Osteocyte (in vitro differentiated cells): ENCODE data around the gene LRRC59. TPM values are rescaled to one million over a fixed set of nuclear protein-coding genes. Genes with fewer than 3 reads are reported as not detected.
"Not testable (repeated sequence)": the region's sequence is repeated elsewhere in the genome, so short reads cannot be mapped to it uniquely, and the experiment has no call there.

ENCODE experiments used
- DNase-seq: peaks from one replicate; pipeline ENCODE4 v3.0.0; 2021; ENCODE audit warnings: mixed read lengths; ENCODE audit not compliant: unreplicated experiment; ENCODE audit errors: extremely low spot score
- H3K27ac Mint-ChIP-seq: one replicate; pipeline ENCODE4 v1.8.0; 2021; ENCODE audit warnings: mild to moderate bottlenecking, mixed read lengths; ENCODE audit not compliant: unreplicated experiment
- H3K27me3 Mint-ChIP-seq: one replicate; pipeline ENCODE4 v1.8.0; 2021; ENCODE audit warnings: mixed read lengths; ENCODE audit not compliant: unreplicated experiment
- H3K36me3 Mint-ChIP-seq: one replicate; pipeline ENCODE4 v1.8.0; 2021; ENCODE audit warnings: mixed read lengths; ENCODE audit not compliant: unreplicated experiment
- H3K4me1 Mint-ChIP-seq: one replicate; pipeline ENCODE4 v1.8.0; 2021; ENCODE audit warnings: mixed read lengths; ENCODE audit not compliant: unreplicated experiment
- H3K4me3 Mint-ChIP-seq: one replicate; pipeline ENCODE4 v1.8.0; 2021; ENCODE audit warnings: mild to moderate bottlenecking, moderate library complexity, mixed read lengths; ENCODE audit not compliant: unreplicated experiment
- H3K9me3 Mint-ChIP-seq: one replicate; pipeline ENCODE4 v1.8.0; 2021; ENCODE audit warnings: mixed read lengths; ENCODE audit not compliant: unreplicated experiment
- total RNA-seq: library from RNA; stranded (reverse); gene quantifications from 2 replicates; pipeline ENCODE4 v1.2.1, GENCODE V29; 2021
- TF ChIP-seq, protein P1 (sequence below): fragments of 200-600 bp; sonication (generic); IDR thresholded peaks from 2 replicates; pipeline ENCODE4 v1.5.0; 2021; ENCODE audit warnings: antibody characterized with exemption, mild to moderate bottlenecking, moderate library complexity

Gene LRRC59
- total RNA-seq, 1 donor from 2014 or later: 87.2 TPM

DNA sequence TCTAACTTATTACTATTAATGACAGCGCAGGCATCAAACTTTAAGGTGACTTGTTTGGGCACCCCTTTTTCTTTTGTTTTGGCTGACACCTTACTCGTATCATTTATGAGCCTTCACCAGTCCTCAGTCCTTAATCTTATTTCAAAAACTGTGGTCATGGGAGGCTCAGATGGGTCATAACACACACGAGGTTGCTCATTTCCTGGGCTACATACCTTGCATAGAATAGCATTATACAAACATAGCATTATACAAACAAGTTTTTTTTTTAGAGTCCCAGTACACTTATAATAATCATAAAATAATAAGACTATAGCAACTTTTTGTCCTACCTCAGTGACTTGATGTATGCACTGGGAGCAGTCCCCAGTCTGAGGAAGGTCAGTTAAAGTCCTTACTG, 17.5 kb upstream of the LRRC59 start:
- Mint-ChIP-seq H3K36me3 (no peaks in the 10 kb centered on the region), H3K4me1 (no peaks in the 10 kb centered on the region), H3K4me3 (no peak overlapping the region), H3K9me3 (no peaks in the 10 kb centered on the region), H3K27ac (no peak overlapping the region), H3K27me3 (peaks cover 16% of the 10 kb centered on the region)
- DNase-seq: no peak
- TF ChIP-seq, protein P1, sequence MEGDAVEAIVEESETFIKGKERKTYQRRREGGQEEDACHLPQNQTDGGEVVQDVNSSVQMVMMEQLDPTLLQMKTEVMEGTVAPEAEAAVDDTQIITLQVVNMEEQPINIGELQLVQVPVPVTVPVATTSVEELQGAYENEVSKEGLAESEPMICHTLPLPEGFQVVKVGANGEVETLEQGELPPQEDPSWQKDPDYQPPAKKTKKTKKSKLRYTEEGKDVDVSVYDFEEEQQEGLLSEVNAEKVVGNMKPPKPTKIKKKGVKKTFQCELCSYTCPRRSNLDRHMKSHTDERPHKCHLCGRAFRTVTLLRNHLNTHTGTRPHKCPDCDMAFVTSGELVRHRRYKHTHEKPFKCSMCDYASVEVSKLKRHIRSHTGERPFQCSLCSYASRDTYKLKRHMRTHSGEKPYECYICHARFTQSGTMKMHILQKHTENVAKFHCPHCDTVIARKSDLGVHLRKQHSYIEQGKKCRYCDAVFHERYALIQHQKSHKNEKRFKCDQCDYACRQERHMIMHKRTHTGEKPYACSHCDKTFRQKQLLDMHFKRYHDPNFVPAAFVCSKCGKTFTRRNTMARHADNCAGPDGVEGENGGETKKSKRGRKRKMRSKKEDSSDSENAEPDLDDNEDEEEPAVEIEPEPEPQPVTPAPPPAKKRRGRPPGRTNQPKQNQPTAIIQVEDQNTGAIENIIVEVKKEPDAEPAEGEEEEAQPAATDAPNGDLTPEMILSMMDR: no peak

DNA sequence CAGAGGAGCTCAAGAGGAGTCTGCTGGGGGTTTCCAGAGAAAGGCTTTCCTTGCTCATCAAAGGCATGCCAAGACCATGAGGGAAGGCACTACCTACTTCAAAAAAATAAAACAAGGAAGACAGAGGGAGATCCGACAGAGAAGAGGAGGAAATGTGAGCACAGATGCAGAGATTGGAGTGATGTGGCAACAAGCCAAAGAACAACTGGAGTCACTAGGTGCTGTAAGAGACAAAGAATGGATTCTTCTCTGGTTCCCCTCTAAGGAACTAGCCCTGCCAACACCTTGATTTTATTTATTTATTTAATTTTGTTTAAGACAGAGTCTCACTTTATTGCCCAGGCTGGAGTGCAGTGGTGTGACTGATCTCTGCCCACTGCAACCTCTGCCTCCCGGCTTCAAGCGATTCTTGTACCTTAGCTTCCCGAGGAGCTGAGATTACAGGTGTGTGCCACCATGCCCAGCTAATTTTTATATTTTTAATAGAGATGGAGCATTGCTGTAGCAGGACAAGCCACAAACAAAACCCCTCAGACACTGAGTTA, 14.9 kb upstream of the LRRC59 start:
- H3K9me3 Mint-ChIP-seq: no peaks in the 10 kb centered on the region
- TF ChIP-seq, protein P1: no peak

DNA sequence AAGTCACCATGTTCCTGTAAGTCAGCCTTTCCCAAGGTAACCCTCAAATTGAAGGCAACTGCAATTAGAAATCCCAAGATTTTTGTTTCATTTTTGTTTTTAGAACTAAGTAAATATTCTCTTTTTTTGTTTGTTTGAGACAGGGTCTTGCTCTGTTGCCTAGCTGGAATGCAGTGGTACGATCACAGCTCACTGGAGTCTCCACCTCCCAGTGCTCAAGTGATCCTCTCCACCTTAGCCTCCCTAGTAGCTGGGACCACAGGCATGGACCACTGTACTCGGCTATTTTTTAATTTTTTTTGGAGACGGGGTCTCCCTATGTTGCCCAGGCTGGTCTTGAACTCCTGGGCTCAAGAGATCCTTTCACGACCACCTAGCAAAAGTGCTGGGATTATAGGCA, 10.6 kb upstream of the LRRC59 start:
- Mint-ChIP-seq H3K4me3 (no peak overlapping the region), H3K9me3 (no peaks in the 10 kb centered on the region), H3K4me1 (no peaks in the 10 kb centered on the region), H3K27ac (no peak overlapping the region), H3K36me3 (no peaks in the 10 kb centered on the region), H3K27me3 (peaks cover 45% of the 10 kb centered on the region)
- DNase-seq: no peak
- TF ChIP-seq, protein P1: no peak

More for the DNA sequence above, 14.9 kb upstream of the LRRC59 start:
- no peak overlapping the region for H3K27ac Mint-ChIP-seq
- H3K36me3 Mint-ChIP-seq: no peaks in the 10 kb centered on the region
- no peak for DNase-seq
- H3K4me3 Mint-ChIP-seq: no peak overlapping the region
- no peaks in the 10 kb centered on the region for H3K4me1 Mint-ChIP-seq
- peaks cover 13% of the 10 kb centered on the region for H3K27me3 Mint-ChIP-seq

DNA sequence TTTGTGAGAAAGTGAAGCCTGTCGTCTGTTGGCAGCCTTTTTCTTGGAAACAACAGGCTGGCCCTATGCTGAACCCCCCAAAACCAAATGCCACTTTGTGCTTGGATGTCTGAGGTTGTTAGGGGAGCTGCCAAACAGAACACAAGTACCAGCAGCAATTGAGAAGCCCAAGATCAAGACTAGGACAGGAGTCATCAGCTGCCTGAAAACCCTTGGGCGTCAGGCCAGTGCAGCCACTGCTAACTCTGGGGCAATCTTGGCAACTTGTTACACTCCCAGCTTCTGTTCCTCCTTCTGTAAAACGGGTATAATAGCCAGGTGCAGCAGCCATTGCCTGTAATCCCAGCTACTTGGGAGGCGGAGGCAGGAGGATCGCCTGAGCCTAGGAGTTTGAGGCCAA, 9.3 kb upstream of the LRRC59 start:
- TF ChIP-seq, protein P1: no peak

DNA sequence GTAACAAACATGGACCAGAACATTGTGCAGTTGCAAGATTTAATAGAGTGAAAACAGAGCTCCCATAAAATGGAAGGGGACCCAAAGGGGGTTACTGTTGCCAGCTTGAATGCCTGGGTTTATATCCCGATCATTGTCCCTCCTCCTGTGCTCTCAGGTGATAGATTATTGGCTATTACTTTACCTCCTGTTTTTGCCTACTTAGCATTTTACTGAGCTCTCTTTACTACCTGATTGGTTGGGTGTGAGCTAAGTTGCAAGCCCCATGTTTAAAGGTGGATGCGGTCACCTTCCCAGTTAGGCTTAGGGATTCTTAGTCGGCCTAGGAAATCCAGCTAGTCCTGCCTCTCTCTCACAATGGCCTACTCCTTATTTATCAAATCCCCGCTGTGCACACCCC, 8.0 kb upstream of the LRRC59 start:
- not testable (repeated sequence) for H3K36me3 Mint-ChIP-seq, H3K4me3 Mint-ChIP-seq, H3K27ac Mint-ChIP-seq, H3K4me1 Mint-ChIP-seq, DNase-seq, H3K9me3 Mint-ChIP-seq
- peaks cover 40% of the 10 kb centered on the region for H3K27me3 Mint-ChIP-seq

More for the DNA sequence above, 9.3 kb upstream of the LRRC59 start:
- H3K27me3 Mint-ChIP-seq: peaks cover 42% of the 10 kb centered on the region
- DNase-seq: no peak
- H3K4me1 Mint-ChIP-seq: no peaks in the 10 kb centered on the region
- H3K36me3 Mint-ChIP-seq: no peaks in the 10 kb centered on the region
- no peaks in the 10 kb centered on the region for H3K9me3 Mint-ChIP-seq
- H3K27ac Mint-ChIP-seq: no peak overlapping the region
- H3K4me3 Mint-ChIP-seq: no peak overlapping the region

DNA sequence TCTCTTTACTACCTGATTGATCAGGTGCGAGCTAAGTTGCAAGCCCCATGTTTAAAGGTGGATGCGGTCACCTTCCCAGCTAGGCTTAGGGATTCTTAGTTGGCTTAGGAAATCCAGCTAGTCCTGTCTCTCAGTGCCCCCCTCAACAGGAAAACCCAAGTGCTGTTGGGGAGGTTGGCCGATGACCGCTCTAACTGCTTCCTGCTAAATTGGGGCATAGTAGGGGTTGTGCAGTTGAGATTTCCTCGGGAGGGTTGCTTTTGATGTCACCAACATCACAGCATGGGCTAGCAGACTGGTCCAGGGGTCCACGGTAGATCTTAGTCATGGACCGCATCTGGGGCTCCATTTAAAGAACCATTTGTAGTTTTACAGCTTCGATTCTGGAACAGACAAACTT, 2.3 kb upstream of the LRRC59 start:
- not testable (repeated sequence) for H3K4me3 Mint-ChIP-seq, DNase-seq, H3K9me3 Mint-ChIP-seq, H3K36me3 Mint-ChIP-seq, H3K27ac Mint-ChIP-seq
- H3K27me3 Mint-ChIP-seq: peaks cover 14% of the 10 kb centered on the region
- H3K4me1 Mint-ChIP-seq: peaks cover 24% of the 10 kb centered on the region

DNA sequence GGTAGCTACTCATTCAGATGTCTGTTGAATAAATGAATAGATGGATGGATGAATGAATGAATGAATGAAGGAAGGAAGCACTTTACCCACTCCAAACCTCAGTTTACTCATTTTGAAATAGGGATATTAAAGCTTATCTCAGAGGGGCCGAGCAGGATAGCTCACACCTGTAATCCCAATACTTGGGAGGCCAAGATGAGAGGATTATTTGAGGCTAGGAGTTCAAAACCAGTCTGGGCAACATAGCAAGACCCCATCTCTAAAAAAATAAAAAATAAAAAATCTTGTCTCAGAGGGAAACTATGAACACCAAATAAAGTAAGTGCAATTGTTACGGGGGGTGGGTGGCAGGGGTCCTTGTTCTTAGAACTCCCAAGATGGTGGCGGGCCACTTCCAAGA, 1.3 kb upstream of the LRRC59 start:
- not testable (repeated sequence) for DNase-seq, H3K4me3 Mint-ChIP-seq, H3K9me3 Mint-ChIP-seq, H3K36me3 Mint-ChIP-seq, H3K27me3 Mint-ChIP-seq, H3K27ac Mint-ChIP-seq
- H3K4me1 Mint-ChIP-seq: peaks cover 25% of the 10 kb centered on the region
